Stimulated activated CD8-positive, alpha-beta memory T cell treated with anti-CD3 and anti-CD28 coated beads, Interleukin-15, amount 100 ng/mL, for 24 hours (primary cell): ENCODE measurements around the gene SLC38A3.

Experiments
- DNase-seq: peaks from one replicate; pipeline ENCODE4 v3.0.0-alpha.2; 2020; ENCODE audit warnings: low read depth

SLC38A3 gene

GRCh38 chr3:50204804-50205412, at the start of gene SLC38A3:
Gene SLC38A3, plus strand, starts transcription at chr3:50205271. Its CDS starts 8,929 bp downstream, at chr3:50214200.
- no peak for DNase-seq

GRCh38 chr3:50155491-50155878, 49.6 kb upstream of the SLC38A3 start:
- DNase-seq: no peak

- DNase-seq: no peak
Observed at GRCh38 chr3:50155891-50156290, 49.2 kb upstream of the SLC38A3 start.

GRCh38 chr3:50156549-50157493, 48.2 kb upstream of the SLC38A3 start:
- no peak for DNase-seq

- no peak for DNase-seq
Observed at GRCh38 chr3:50157827-50158529, 47.1 kb upstream of the SLC38A3 start.

GRCh38 chr3:50158530-50159146, 46.4 kb upstream of the SLC38A3 start:
- DNase-seq: no peak

- DNase-seq: no peak
Observed at GRCh38 chr3:50160561-50160983, 44.5 kb upstream of the SLC38A3 start.

GRCh38 chr3:50161320-50161719, 43.8 kb upstream of the SLC38A3 start:
- no peak for DNase-seq

- no peak for DNase-seq
Observed at GRCh38 chr3:50162034-50162883, 42.8 kb upstream of the SLC38A3 start.

GRCh38 chr3:50163572-50164455, 41.3 kb upstream of the SLC38A3 start:
- no peak for DNase-seq

- no peak for DNase-seq
Observed at GRCh38 chr3:50164481-50164880, 40.6 kb upstream of the SLC38A3 start.

GRCh38 chr3:50164984-50165909, 39.8 kb upstream of the SLC38A3 start:
- DNase-seq: no peak

- no peak for DNase-seq
Observed at GRCh38 chr3:50165910-50166538, 39.0 kb upstream of the SLC38A3 start.

- no peak for DNase-seq
Observed at GRCh38 chr3:50166620-50167019, 38.5 kb upstream of the SLC38A3 start.

- no peak for DNase-seq
Observed at GRCh38 chr3:50167069-50167840, 37.8 kb upstream of the SLC38A3 start.

- no peak for DNase-seq
Observed at GRCh38 chr3:50167841-50168209, 37.2 kb upstream of the SLC38A3 start.

GRCh38 chr3:50168388-50168787, 36.7 kb upstream of the SLC38A3 start:
- no peak for DNase-seq

- no peak for DNase-seq
Observed at GRCh38 chr3:50168791-50169190, 36.3 kb upstream of the SLC38A3 start.
